Suprapubic skin (tissue), 4 donors: ENCODE results near the gene KRT73. TPM values are rescaled to one million over a fixed set of nuclear protein-coding genes. Genes with fewer than 3 reads are reported as not detected.

ENCODE experiments used
- DNase-seq, 2 donors: peaks; one replicate each; pipeline ENCODE4 v3.0.0-alpha.2; 2019; ENCODE audit warnings: low spot score in 2 of 2
- H3K27ac ChIP-seq: fragments of 200-600 bp; sonication (generic); one replicate; pipeline ENCODE4 v1.5.1; 2019
- H3K27me3 ChIP-seq: fragments of 200-600 bp; sonication (generic); one replicate; pipeline ENCODE4 v1.5.1; 2019
- H3K36me3 ChIP-seq: fragments of 200-600 bp; sonication (generic); one replicate; pipeline ENCODE4 v1.5.1; 2019
- H3K4me1 ChIP-seq: fragments of 200-600 bp; sonication (generic); one replicate; pipeline ENCODE4 v1.5.1; 2019
- H3K4me3 ChIP-seq: fragments of 200-600 bp; sonication (generic); one replicate; pipeline ENCODE4 v1.5.1; 2019; ENCODE audit warnings: mild to moderate bottlenecking
- H3K9me3 ChIP-seq: fragments of 200-600 bp; sonication (generic); one replicate; pipeline ENCODE4 v1.5.1; 2019
- EP300 ChIP-seq: sonication (generic); formaldehyde crosslinking; IDR thresholded peaks from one replicate; pipeline ENCODE4 v1.6.1; 2017; ENCODE audit warnings: antibody characterized with exemption
- POLR2A ChIP-seq, 2 donors: fragments of 450-650 bp; IDR thresholded peaks; one replicate each; pipeline ENCODE4 v1.6.1; 2017; ENCODE audit warnings: antibody characterized with exemption in 2 of 2, mild to moderate bottlenecking in 2 of 2, moderate library complexity in 2 of 2
- POLR2AphosphoS5 ChIP-seq, 3 donors: sonication (generic); formaldehyde crosslinking; IDR thresholded peaks; one replicate each; pipeline ENCODE4 v1.6.1; 2017; ENCODE audit warnings: antibody characterized with exemption in 3 of 3
- WGBS: methylation state at CpG from one replicate; pipeline ENCODE4 v1.1.5; 2018; 5-methylcytosine and 5-hydroxymethylcytosine counted together
- total RNA-seq, 4 donors: library from RNA; depleted of rRNA; stranded (reverse); fragments of >200 nt; gene quantifications; one replicate each; pipeline ENCODE4 v1.1.0, GENCODE V29; 2016
- TF ChIP-seq, protein P1 (sequence below), 2 donors: fragments of 200-600 bp in 1 of 2; fragments of 450-650 bp in 1 of 2; sonication (generic) in 1 of 2; IDR thresholded peaks; one replicate each; pipeline ENCODE4 v1.5.1; 2016 to 2019; ENCODE audit warnings: antibody characterized with exemption in 2 of 2, mild to moderate bottlenecking in 1 of 2, moderate library complexity in 1 of 2

Gene KRT73
- total RNA-seq, 4 donors from 2014 or later, result 8.7 to 27.4 (median 17.5) TPM

DNA sequence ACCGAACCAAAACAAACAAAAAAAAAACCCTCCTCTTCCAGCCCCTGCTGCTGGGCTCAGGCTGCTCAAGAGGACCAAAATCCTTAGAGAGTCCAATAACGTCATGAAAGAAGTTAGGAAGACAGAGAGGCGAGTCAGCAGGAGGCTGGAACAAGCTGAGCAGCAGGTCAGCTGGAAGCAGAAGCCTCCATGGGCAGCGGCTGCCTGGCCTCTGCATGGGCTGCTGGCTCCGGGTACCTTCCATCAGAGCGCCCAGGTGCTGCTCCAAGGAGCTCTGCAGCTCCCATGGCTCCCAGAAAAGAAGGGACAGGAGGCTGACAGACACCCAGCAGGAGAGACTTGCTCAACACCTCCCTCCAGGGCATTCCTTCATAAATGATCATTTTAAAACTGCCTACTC lies 36.9 kb upstream of the KRT73 start:
- 38% methylated on average over 6 of the region's 6 CpGs for WGBS
- Histone ChIP-seq H3K27ac (no peak overlapping the region), H3K4me3 (no peak overlapping the region), H3K4me1 (peaks cover 46% of the 10 kb centered on the region), H3K27me3 (no peaks in the 10 kb centered on the region), H3K36me3 (no peaks in the 10 kb centered on the region), H3K9me3 (no peaks in the 10 kb centered on the region)
- no peak for DNase-seq
- TF ChIP-seq POLR2AphosphoS5 (IDR thresholded peaks at IDR 0.05) (no peak), POLR2A (IDR thresholded peaks at IDR 0.05) (no peak), EP300 (no peak)
- TF ChIP-seq, protein P1, sequence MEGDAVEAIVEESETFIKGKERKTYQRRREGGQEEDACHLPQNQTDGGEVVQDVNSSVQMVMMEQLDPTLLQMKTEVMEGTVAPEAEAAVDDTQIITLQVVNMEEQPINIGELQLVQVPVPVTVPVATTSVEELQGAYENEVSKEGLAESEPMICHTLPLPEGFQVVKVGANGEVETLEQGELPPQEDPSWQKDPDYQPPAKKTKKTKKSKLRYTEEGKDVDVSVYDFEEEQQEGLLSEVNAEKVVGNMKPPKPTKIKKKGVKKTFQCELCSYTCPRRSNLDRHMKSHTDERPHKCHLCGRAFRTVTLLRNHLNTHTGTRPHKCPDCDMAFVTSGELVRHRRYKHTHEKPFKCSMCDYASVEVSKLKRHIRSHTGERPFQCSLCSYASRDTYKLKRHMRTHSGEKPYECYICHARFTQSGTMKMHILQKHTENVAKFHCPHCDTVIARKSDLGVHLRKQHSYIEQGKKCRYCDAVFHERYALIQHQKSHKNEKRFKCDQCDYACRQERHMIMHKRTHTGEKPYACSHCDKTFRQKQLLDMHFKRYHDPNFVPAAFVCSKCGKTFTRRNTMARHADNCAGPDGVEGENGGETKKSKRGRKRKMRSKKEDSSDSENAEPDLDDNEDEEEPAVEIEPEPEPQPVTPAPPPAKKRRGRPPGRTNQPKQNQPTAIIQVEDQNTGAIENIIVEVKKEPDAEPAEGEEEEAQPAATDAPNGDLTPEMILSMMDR (IDR thresholded peaks at IDR 0.05), result no peak

DNA sequence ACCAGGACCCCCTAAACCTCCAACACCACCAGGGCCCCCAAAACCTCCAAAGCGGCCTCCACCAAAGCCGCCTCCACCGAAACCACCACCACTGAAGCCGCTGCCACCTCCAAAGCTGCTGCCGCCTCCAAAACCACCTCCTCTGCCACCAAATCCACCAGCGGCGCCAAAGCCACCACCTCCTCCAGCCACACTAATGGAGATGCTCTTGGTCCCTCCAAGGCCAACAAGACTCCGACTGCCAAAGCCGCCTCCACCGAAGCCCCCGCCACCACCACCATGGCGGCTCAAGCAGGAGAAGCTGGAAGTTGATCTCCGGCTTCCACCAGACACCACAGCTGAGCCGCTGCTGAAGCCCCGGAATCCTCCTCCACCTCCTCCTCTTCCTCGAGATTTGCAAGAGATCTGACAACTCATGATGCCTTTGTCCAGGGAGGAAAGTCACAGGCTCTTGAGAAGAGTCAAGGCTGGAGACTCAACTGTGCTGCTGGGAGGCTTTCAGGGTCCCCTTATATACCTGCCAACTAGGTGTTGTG lies 33.4 kb upstream of the KRT73 start, which contains the start of gene KRT2:
KRT2 (minus strand) TSS at position 486 of the 536 bp plus-strand sequence; CDS start at position 417, 69 bp downstream.
- WGBS, result 89% methylated on average over 16 of the region's 16 CpGs
- no peaks in the 10 kb centered on the region for H3K27me3 ChIP-seq
- DNase-seq, result no peak
- no peaks in the 10 kb centered on the region for H3K36me3 ChIP-seq
- H3K4me3 ChIP-seq, result no peak within 1 kb of the TSS
- H3K27ac ChIP-seq, result no peak within 1 kb of the TSS
- TF ChIP-seq POLR2AphosphoS5 (IDR thresholded peaks at IDR 0.05) (no peak), EP300 (no peak), POLR2A (IDR thresholded peaks at IDR 0.05) (no peak)
- TF ChIP-seq, protein P1 (IDR thresholded peaks at IDR 0.05), result no peak
- H3K4me1 ChIP-seq, result peaks cover 38% of the 10 kb centered on the region
- no peaks in the 10 kb centered on the region for H3K9me3 ChIP-seq

DNA sequence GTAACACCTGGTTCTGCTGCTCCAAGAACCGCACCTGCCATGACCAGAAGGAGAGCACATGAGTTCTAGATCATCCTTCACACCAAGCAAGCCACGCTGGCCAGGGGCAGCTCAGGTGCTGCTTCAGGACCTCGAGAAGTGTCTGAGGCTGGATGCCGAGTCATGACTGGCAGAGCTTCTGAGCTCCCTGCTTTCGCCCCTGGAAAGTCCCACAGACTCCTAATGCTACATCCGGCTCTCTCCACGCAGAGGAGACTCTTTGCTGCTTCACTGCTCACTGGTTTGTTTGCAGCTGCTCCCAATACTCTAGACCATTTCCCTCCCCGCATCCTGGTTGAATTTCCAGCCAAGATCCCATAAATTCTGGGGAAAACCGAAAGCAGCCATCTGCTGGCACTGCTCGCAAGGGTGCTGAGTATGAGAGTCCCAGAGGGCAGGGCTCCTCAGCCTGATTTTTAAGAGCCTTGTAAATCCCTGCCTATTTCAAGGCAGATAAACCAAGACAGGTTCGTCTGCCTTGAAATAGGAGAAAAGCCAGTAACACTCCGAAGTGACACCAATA lies 32.2 kb upstream of the KRT73 start:
- Histone ChIP-seq H3K4me1 (peaks cover 30% of the 10 kb centered on the region), H3K27ac (peak overlapping the region; percentile 18), H3K4me3 (peak overlapping the region; percentile 15), H3K9me3 (no peaks in the 10 kb centered on the region), H3K36me3 (no peaks in the 10 kb centered on the region), H3K27me3 (no peaks in the 10 kb centered on the region)
- DNase-seq, result no peak
- 27% methylated on average over 8 of the region's 12 CpGs for WGBS
- TF ChIP-seq EP300 (no peak), POLR2A (IDR thresholded peaks at IDR 0.05) (no peak), POLR2AphosphoS5 (IDR thresholded peaks at IDR 0.05) (no peak)
- TF ChIP-seq, protein P1 (IDR thresholded peaks at IDR 0.05), result no peak

DNA sequence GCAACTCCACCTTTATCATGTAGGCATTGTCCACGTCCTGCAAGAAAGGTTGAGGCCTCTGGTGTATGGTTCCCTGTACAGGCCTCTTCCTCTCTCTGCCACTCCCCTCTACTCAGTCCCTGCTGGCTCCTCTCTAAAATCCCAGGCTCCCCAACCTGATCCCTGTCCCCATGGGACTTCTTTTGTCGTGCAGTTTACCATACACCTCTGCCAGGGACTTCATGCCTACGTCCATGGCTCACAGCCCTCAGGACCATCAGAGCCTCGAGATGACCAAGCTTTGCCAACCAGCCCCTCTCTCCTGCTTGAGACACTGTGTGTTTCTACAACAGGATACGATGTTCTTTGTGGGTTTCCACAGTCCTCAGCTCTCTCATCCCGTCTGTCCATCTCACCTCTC lies 30.7 kb upstream of the KRT73 start:
- Histone ChIP-seq H3K4me3 (no peak overlapping the region), H3K9me3 (no peaks in the 10 kb centered on the region), H3K4me1 (peaks cover 20% of the 10 kb centered on the region), H3K27ac (no peak overlapping the region), H3K27me3 (no peaks in the 10 kb centered on the region), H3K36me3 (no peaks in the 10 kb centered on the region)
- WGBS, result 86% methylated on average over 6 of the region's 6 CpGs
- TF ChIP-seq, protein P1 (IDR thresholded peaks at IDR 0.05), result no peak
- TF ChIP-seq EP300 (no peak), POLR2AphosphoS5 (IDR thresholded peaks at IDR 0.05) (no peak), POLR2A (IDR thresholded peaks at IDR 0.05) (no peak)
- DNase-seq, result no peak

DNA sequence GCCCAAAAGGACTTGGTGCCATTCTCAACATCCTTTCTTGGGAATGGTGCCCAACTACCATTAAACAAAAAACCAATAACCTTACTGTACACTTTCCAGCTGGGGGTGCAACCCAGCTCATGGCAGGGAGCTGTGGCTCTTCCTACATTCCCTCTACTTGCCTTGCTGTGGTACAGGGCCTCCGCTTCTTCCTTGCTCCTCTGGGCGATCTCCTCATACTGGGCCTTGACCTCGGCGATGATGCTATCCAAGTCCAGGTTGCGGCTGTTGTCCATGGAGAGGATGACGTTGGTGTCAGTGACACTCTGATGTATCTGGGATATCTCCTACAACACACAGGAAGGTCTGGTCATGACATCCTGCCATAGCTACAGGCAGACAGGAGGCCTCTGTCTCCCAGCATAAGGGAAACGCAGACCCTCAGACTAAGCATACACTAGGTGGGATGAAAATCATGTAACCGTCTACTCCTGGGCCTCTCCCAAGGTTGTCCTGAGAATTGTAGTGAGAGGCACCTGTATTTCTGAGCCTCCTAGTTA lies 29.7 kb upstream of the KRT73 start:
- 95% methylated on average over 8 of the region's 8 CpGs for WGBS
- peaks cover 20% of the 10 kb centered on the region for H3K4me1 ChIP-seq
- DNase-seq, result no peak

More for the DNA sequence above, 29.7 kb upstream of the KRT73 start:
- Histone ChIP-seq H3K4me3 (no peak overlapping the region), H3K27ac (no peak overlapping the region), H3K27me3 (no peaks in the 10 kb centered on the region), H3K36me3 (no peaks in the 10 kb centered on the region), H3K9me3 (no peaks in the 10 kb centered on the region)
- TF ChIP-seq POLR2AphosphoS5 (IDR thresholded peaks at IDR 0.05), result no peak
- no peak for TF ChIP-seq EP300
- TF ChIP-seq, protein P1 (IDR thresholded peaks at IDR 0.05), result no peak
- TF ChIP-seq POLR2A (IDR thresholded peaks at IDR 0.05), result no peak
